Dedifferentiated amniotic fluid mesenchymal stem cell (primary cell): ENCODE results near the gene EMP1.

Source experiments
- DNase-seq: peaks from one replicate; pipeline ENCODE4 v3.0.0-alpha.2; 2016; ENCODE audit errors: extremely low spot score

Gene EMP1

GRCh38 chr12:13197526-13198143 is 1.1 kb downstream of the EMP1 start:
- DNase-seq: peak; percentile 67

GRCh38 chr12:13198241-13198640 is 1.7 kb downstream of the EMP1 start:
- DNase-seq: no peak

GRCh38 chr12:13198876-13199275 is 2.4 kb downstream of the EMP1 start:
- DNase-seq: no peak

- DNase-seq: no peak
Measured at GRCh38 chr12:13199592-13199991, 3.1 kb downstream of the EMP1 start.

GRCh38 chr12:13200841-13201240 is 4.3 kb downstream of the EMP1 start:
- DNase-seq: no peak

GRCh38 chr12:13203034-13203922 is 6.8 kb downstream of the EMP1 start:
- DNase-seq: no peak

GRCh38 chr12:13204428-13204827 is 7.9 kb downstream of the EMP1 start:
- DNase-seq: no peak

- DNase-seq: peak; percentile 94
Measured at GRCh38 chr12:13205809-13206559, 9.5 kb downstream of the EMP1 start.

GRCh38 chr12:13206560-13206897 is 10.0 kb downstream of the EMP1 start:
- DNase-seq: no peak

- no peak for DNase-seq
Measured at GRCh38 chr12:13208533-13209435, 12.3 kb downstream of the EMP1 start.

GRCh38 chr12:13209436-13210235 is 13.1 kb downstream of the EMP1 start:
- no peak for DNase-seq

GRCh38 chr12:13210236-13211190 is 14.0 kb downstream of the EMP1 start:
- no peak for DNase-seq

GRCh38 chr12:13211191-13211858 is 14.8 kb downstream of the EMP1 start:
- DNase-seq: no peak

- peak; percentile 67 for DNase-seq
Measured at GRCh38 chr12:13211859-13212664, 15.5 kb downstream of the EMP1 start.

GRCh38 chr12:13215056-13215455 is 18.5 kb downstream of the EMP1 start:
- no peak for DNase-seq

- no peak for DNase-seq
Measured at GRCh38 chr12:13218641-13219040, 22.1 kb downstream of the EMP1 start.

GRCh38 chr12:13219320-13219719 is 22.8 kb downstream of the EMP1 start:
- DNase-seq: no peak

GRCh38 chr12:13220838-13221237 is 24.3 kb downstream of the EMP1 start:
- DNase-seq: peak; percentile 33
